Renal cortical epithelial cell (primary cell): ENCODE measurements around the gene MAT1A. TPM values are rescaled to one million over a fixed set of nuclear protein-coding genes. Genes with fewer than 3 reads are reported as not detected.
"Not testable (repeated sequence)": the region's sequence is repeated elsewhere in the genome, so short reads cannot be mapped to it uniquely, and the experiment has no call there.

Experiments used
- DNase-seq: peaks from one replicate; pipeline ENCODE4 v3.0.0-alpha.2; 2011; ENCODE audit warnings: low read depth
- total RNA-seq: library from RNA; depleted of rRNA; stranded (reverse); fragments of >200 nt; gene quantifications from 2 replicates; pipeline ENCODE4 v1.2.3, GENCODE V29; 2014

MAT1A gene
- total RNA-seq, 1 donor from 2014 or later, result 0.15 TPM

DNA sequence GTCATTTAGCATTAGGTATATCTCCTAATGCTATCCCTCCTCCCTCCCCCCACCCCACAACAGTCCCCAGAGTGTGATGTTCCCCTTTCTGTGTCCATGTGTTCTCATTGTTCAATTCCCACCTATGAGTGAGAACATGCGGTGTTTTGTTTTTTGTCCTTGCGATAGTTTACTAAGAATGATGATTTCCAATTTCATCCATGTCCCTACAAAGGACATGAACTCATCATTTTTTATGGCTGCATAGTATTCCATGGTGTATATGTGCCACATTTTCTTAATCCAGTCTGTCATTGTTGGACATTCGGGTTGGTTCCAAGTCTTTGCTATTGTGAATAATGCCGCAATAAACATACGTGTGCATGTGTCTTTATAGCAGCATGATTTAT, 66.4 kb downstream of the MAT1A start:
- not testable (repeated sequence) for DNase-seq

Other genes with a start within 250 kb of the MAT1A start
- gene TMEM254, start 211.0 kb downstream of the MAT1A start, total RNA-seq, result 4.9 and 12.1 TPM in 2 replicates
- not detected in 2 replicates for gene PLAC9, start 156.9 kb downstream of the MAT1A start, total RNA-seq
- 70.8 and 102 TPM in 2 replicates for gene ANXA11, start 84.1 kb downstream of the MAT1A start, total RNA-seq
- not detected in 2 replicates for gene DYDC1, start 67.1 kb upstream of the MAT1A start, total RNA-seq
- 0.15 and 0.87 TPM in 2 replicates for gene DYDC2, start 67.1 kb upstream of the MAT1A start, total RNA-seq
- 57.5 and 121 TPM in 2 replicates for gene PRXL2A, start 118.9 kb upstream of the MAT1A start, total RNA-seq
- 51.4 and 199 TPM in 2 replicates for gene TSPAN14, start 164.7 kb upstream of the MAT1A start, total RNA-seq
- gene SH2D4B, start 248.2 kb upstream of the MAT1A start, total RNA-seq, result under 0.01 TPM in 1 of 2 replicates, not detected in the other